Smooth muscle cell of the brain vasculature (primary cell): ENCODE measurements around the gene RHPN2.
"Not testable (repeated sequence)": the region's sequence is repeated elsewhere in the genome, so short reads cannot be mapped to it uniquely, and the experiment has no call there.

Source experiments
- DNase-seq: peaks from one replicate; pipeline ENCODE4 v3.0.0-alpha.2; 2012; ENCODE audit warnings: low read depth, low spot score

The RHPN2 gene

GRCh38 chr19:32977280-32977679 is 87.4 kb downstream of the RHPN2 start:
- no peak for DNase-seq

- peak; percentile 55 for DNase-seq
Observed at GRCh38 chr19:32976223-32976805, 88.4 kb downstream of the RHPN2 start.

GRCh38 chr19:32971715-32972540 is 92.8 kb downstream of the RHPN2 start, which contains the start of the genes CEP89 and FAAP24:
TSS of gene CEP89 (minus strand) at chr19:32971958. CDS start at chr19:32971874, 84 bp downstream.
TSS of gene FAAP24 (plus strand) at chr19:32972242. CDS start at chr19:32973197, 955 bp downstream.
- peak; percentile 99 for DNase-seq

GRCh38 chr19:32971012-32971595 is 93.6 kb downstream of the RHPN2 start:
- DNase-seq: no peak

GRCh38 chr19:32969549-32969948 is 95.1 kb downstream of the RHPN2 start:
- no peak for DNase-seq

GRCh38 chr19:32966750-32967149 is 97.9 kb downstream of the RHPN2 start:
- DNase-seq: no peak

- DNase-seq: no peak
Observed at GRCh38 chr19:32945260-32945659, 119.4 kb downstream of the RHPN2 start.

- DNase-seq: not testable (repeated sequence)
Observed at GRCh38 chr19:32941273-32941672, 123.4 kb downstream of the RHPN2 start.

- DNase-seq: no peak
Observed at GRCh38 chr19:32936065-32936464, 128.6 kb downstream of the RHPN2 start.

- DNase-seq: no peak
Observed at GRCh38 chr19:32935629-32936028, 129.1 kb downstream of the RHPN2 start.

- DNase-seq: no peak
Observed at GRCh38 chr19:32933571-32933970, 131.1 kb downstream of the RHPN2 start.

- no peak for DNase-seq
Observed at GRCh38 chr19:32930567-32930966, 134.1 kb downstream of the RHPN2 start.

- DNase-seq: peak; percentile 10
Observed at GRCh38 chr19:32928806-32929205, 135.9 kb downstream of the RHPN2 start.
